ENCODE results near the gene RCAN2. TPM values are rescaled to one million over a fixed set of nuclear protein-coding genes. Genes with fewer than 3 reads are reported as not detected.

The RCAN2 gene
- total RNA-seq, 2 experiments from 2014 or later = 4.3 to 5.4 TPM

DNA sequence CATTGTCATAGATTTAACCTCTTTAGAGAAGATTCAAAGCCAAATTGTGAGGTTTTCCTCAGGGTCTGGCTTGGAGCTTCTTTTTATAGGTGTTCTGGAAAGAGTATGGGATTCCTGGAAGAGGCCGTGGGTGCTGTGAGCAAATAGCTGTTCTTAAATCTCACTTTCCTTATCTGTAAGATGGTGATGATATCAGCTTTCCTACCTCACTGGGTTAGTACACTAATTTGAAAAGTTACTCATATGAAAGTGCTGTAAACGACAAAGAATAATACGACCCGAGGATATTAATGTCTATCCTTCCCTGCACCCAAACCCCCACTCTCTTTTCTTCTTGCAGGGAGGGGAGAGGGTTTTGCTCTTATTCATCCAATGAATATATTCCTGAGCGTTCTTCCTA, 203.6 kb downstream of the RCAN2 start:
- Mint-ChIP-seq H3K4me1 (ENCODE audit: low read depth) (peaks cover 18% of the 10 kb centered on the region), H3K27ac (peak overlapping the region; percentile 6), H3K27me3 (peaks cover 15% of the 10 kb centered on the region), H3K36me3 (no peaks in the 10 kb centered on the region), H3K4me3 (no peak overlapping the region), H3K9me3 (no peaks in the 10 kb centered on the region)
- POLR2A ChIA-PET = no interaction called here
- DNase-seq = peak; percentile 25
- CTCF ChIA-PET = interaction anchor here (1.3 kb wide), 1 partner anchor 197 kb away, joined by 3 read pairs; no protein-coding TSS in a partner anchor
- intact Hi-C loops (cut with micrococcal nuclease) = loop anchor here (5.0 kb wide), 1 partner anchor 40 kb away; no protein-coding TSS in a partner anchor

DNA sequence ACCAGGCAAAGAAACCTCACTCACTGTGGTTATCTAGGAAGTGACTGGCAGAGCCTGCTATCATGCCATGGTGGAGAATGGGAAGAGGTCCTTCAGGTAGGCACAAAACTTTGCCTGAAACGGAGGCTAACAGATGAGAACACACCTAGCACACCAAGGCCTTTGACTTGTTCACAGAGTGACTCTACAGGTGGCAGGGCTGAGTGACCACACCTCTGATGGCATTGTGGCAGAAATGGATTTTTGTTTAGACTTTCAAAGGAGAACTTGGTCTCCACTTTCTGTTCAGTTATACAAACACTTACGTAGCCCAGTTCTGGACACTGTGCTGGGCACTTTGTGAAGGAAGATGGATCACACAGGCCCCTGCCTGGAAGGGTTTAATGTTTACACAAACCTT, 204.2 kb downstream of the RCAN2 start:
- CTCF ChIA-PET = no interaction called here
- Mint-ChIP-seq H3K4me1 (ENCODE audit: low read depth) (peaks cover 18% of the 10 kb centered on the region), H3K27ac (peak overlapping the region; percentile 6), H3K9me3 (no peaks in the 10 kb centered on the region), H3K36me3 (no peaks in the 10 kb centered on the region), H3K4me3 (no peak overlapping the region), H3K27me3 (peaks cover 15% of the 10 kb centered on the region)
- DNase-seq = no peak
- intact Hi-C loops (cut with micrococcal nuclease) = loop anchor here (5.0 kb wide), 1 partner anchor 40 kb away; no protein-coding TSS in a partner anchor
- POLR2A ChIA-PET = no interaction called here

DNA sequence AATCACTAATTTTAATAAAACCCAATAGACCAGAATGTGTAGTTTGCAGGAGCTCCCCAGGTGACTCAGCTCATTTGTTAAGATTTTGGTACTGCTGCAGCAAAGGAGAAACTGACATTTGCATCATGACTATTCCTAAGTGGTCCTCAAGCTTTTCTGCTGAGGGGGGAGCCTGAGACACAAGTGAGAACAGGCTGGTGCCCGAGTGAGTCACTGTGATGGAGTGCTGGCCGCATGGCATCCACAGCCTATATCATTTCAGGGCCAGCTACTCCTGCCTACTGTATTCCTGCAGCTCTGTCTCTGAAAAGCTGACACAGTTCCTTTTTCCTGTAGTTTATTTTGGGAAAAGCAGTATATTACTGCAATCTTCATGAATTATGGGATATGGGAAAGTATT, 206.8 kb downstream of the RCAN2 start:
- no peak overlapping the region for H3K4me3 Mint-ChIP-seq
- DNase-seq = no peak
- no peaks in the 10 kb centered on the region for H3K9me3 Mint-ChIP-seq
- ChIA-PET POLR2A (no interaction called here), CTCF (interaction anchor here (1.2 kb wide), 1 partner anchor 194 kb away, joined by 3 read pairs; no protein-coding TSS in a partner anchor)
- intact Hi-C loops (cut with micrococcal nuclease) = no loop called here
- H3K36me3 Mint-ChIP-seq = no peaks in the 10 kb centered on the region
- H3K27ac Mint-ChIP-seq = no peak overlapping the region
- H3K27me3 Mint-ChIP-seq = peaks cover 10% of the 10 kb centered on the region
- peaks cover 18% of the 10 kb centered on the region for H3K4me1 Mint-ChIP-seq (ENCODE audit: low read depth)

DNA sequence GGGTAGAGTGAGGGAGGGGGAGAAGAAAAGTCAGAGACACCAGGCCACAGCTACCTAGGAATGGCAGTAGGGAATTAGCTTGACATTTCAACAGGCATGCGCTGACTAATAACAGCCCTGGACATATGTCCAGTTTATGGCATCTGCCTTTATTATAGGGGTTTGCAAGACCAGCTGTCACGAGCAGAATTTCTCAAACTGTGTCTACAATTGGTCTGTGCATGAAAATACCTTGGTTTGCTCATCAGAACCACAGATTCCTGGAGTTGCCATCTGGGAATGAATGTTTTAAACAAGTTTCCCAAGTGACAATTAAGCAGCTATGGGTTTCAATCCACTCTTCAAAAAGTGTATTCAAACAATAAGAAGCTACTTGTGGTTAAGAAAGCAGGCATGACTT, 210.1 kb downstream of the RCAN2 start:
- POLR2A ChIA-PET = no interaction called here
- Mint-ChIP-seq H3K27me3 (peaks cover 6% of the 10 kb centered on the region), H3K9me3 (no peaks in the 10 kb centered on the region), H3K4me3 (no peak overlapping the region), H3K4me1 (ENCODE audit: low read depth) (no peaks in the 10 kb centered on the region), H3K27ac (no peak overlapping the region), H3K36me3 (no peaks in the 10 kb centered on the region)
- no peak for DNase-seq
- CTCF ChIA-PET = no interaction called here
- intact Hi-C loops (cut with micrococcal nuclease) = no loop called here

DNA sequence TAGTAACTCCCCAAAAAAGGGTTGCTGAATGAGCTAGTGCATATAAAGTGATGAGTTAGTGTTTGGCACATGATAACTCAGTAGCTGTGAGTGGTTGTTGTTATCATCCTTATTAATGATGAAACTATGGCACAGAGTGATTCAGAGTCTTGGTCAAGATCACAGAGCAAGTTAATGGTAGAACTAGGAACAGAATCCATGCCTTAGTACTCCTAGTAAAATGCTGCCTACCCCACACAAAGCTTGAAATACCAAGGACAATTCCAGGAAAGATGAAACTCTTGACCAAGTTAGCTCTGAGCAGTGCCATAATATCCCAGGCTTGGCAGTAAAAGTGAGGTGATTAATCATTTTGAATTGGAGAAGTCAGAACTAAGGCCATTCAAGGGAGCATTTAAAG, 211.4 kb downstream of the RCAN2 start:
- Mint-ChIP-seq H3K4me3 (no peak overlapping the region), H3K36me3 (no peaks in the 10 kb centered on the region), H3K4me1 (ENCODE audit: low read depth) (no peaks in the 10 kb centered on the region), H3K27ac (no peak overlapping the region), H3K9me3 (no peaks in the 10 kb centered on the region), H3K27me3 (peaks cover 9% of the 10 kb centered on the region)
- ChIA-PET POLR2A (no interaction called here), CTCF (interaction anchor here (1.5 kb wide), 1 partner anchor 131 kb away, joined by 3 read pairs; no protein-coding TSS in a partner anchor)
- intact Hi-C loops (cut with micrococcal nuclease) = no loop called here
- no peak for DNase-seq

DNA sequence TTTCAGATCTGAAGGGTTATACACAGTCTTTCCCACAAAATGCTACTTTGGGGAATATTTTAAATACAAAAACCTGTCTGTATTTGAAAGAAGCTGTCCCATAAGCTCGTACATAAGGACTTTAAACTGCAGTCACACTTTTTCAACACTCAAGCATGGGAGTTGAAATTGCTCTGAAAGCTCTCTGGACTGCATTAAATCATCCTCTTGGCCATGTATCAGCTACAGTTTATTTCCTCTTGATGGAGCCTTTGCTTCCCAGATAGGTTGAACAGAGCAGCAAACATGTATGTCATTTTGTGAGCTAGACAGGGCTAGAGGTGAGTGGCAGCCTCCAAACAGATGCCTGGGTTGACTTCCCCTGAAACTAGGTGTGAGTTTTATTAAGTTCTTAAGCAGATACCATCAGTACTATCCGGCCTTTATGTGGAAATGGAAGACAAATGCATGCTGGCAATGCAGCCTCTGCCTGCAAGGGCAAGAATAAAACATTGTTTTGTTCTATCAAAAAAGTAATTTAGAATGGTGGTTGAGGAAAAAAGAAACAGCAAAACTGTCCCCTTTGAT, 214.6 kb downstream of the RCAN2 start:
- Mint-ChIP-seq H3K27ac (no peak overlapping the region), H3K9me3 (no peaks in the 10 kb centered on the region), H3K27me3 (peaks cover 12% of the 10 kb centered on the region), H3K4me1 (ENCODE audit: low read depth) (no peaks in the 10 kb centered on the region), H3K4me3 (no peak overlapping the region), H3K36me3 (no peaks in the 10 kb centered on the region)
- no peak for DNase-seq
- CTCF ChIA-PET = interaction anchor here (1.1 to 1.4 kb wide), 2 partner anchors 56 to 133 kb away, joined by 3 read pairs; no protein-coding TSS in a partner anchor
- intact Hi-C loops (cut with micrococcal nuclease) = no loop called here
- POLR2A ChIA-PET = no interaction called here

DNA sequence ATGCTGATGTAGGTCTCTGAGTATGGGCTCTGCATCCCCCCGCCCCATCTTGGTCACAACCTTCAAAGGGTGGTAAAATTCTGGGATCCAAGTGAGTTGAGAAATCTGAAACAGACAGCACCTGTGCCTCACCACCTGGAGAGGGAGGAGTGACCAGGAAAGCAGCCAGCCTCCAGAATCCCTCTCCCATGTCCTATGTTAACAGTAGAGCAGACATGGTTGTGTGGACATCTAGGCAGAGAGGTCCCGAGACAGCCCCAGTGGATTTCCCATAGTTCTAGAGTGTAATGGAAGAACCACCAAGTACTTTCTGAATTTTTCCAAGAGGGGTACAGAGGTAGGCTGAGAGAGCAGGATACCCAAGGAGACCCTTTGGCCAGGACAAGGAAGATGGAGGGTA, 216.7 kb downstream of the RCAN2 start:
- H3K4me3 Mint-ChIP-seq = no peak overlapping the region
- no peak overlapping the region for H3K27ac Mint-ChIP-seq
- ChIA-PET CTCF (no interaction called here), POLR2A (no interaction called here)
- H3K9me3 Mint-ChIP-seq = no peaks in the 10 kb centered on the region
- peaks cover 12% of the 10 kb centered on the region for H3K27me3 Mint-ChIP-seq
- DNase-seq = no peak
- intact Hi-C loops (cut with micrococcal nuclease) = no loop called here
- H3K4me1 Mint-ChIP-seq (ENCODE audit: low read depth) = no peaks in the 10 kb centered on the region
- no peaks in the 10 kb centered on the region for H3K36me3 Mint-ChIP-seq

DNA sequence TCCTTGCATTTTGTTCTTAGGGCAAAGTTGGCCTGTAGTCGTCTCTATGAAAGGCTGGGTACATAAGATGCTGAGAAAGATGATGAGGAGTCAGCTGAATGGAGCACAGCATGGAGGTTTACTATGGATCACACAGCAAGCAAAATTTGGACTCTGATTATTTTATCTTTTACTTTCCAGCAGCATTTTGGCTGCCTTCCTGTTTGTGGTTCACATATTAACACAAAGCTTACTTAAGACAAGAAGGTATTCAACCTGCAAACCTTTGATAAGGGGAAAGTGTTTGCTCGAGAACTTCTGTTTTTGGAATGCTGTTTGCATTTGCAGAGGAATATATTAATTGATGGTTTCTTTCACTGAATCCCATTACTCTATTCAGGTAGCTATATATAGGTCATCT, 217.3 kb downstream of the RCAN2 start:
- Mint-ChIP-seq H3K36me3 (no peaks in the 10 kb centered on the region), H3K4me1 (ENCODE audit: low read depth) (no peaks in the 10 kb centered on the region), H3K27me3 (peaks cover 12% of the 10 kb centered on the region), H3K27ac (no peak overlapping the region), H3K4me3 (no peak overlapping the region), H3K9me3 (no peaks in the 10 kb centered on the region)
- ChIA-PET CTCF (interaction anchor here (0.6 kb wide), 1 partner anchor 131 kb away, joined by 5 read pairs; no protein-coding TSS in a partner anchor), POLR2A (no interaction called here)
- no peak for DNase-seq
- intact Hi-C loops (cut with micrococcal nuclease) = no loop called here

DNA sequence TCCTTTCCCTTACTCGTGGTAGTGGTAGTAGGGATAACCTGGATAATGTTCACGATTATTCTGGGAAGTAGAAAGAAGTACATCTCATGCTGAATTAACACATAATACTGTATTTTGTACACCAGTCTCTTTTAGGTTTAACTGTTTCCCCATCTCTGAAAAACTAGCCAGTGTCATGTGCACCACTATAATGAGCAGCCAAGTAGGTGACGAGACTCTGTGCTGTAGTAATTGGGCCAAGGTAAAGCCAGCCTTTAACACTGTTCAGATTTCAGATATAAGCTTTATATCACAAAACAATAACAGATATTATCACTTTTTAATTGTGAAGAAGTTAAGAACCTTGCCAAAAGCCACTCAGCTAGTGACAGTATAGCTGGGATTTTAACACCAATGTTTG, 219.5 kb downstream of the RCAN2 start:
- Mint-ChIP-seq H3K27ac (no peak overlapping the region), H3K27me3 (peaks cover 8% of the 10 kb centered on the region)

DNA sequence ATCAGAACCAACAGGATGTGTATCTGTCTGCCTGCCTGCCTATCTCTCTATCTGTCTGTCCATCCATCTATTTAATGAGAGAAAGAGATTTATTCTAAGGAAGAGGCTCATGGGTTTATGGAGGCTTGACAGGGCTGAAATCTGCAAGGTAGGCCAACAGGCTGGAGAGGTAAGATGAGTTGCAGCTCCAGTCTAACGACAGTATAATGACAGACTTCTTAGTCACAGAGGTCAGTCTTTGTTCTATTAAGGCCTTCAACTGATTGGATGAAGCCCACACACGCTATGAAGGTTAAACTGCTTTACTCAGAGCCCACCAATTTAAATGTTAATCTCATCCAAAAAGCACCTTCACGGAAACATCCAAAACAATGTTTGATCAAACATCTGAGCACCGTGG, 220.1 kb downstream of the RCAN2 start:
- Mint-ChIP-seq H3K36me3 (no peaks in the 10 kb centered on the region), H3K9me3 (no peaks in the 10 kb centered on the region), H3K4me3 (no peak overlapping the region), H3K27ac (no peak overlapping the region), H3K27me3 (peaks cover 6% of the 10 kb centered on the region), H3K4me1 (ENCODE audit: low read depth) (no peaks in the 10 kb centered on the region)
- POLR2A ChIA-PET = no interaction called here
- CTCF ChIA-PET = interaction anchor here (0.8 kb wide), 1 partner anchor 22 kb away, joined by 3 read pairs; no protein-coding TSS in a partner anchor
- no peak for DNase-seq
- intact Hi-C loops (cut with micrococcal nuclease) = no loop called here

More for the DNA sequence above, 219.5 kb downstream of the RCAN2 start:
- Mint-ChIP-seq H3K4me1 (ENCODE audit: low read depth) (no peaks in the 10 kb centered on the region), H3K36me3 (no peaks in the 10 kb centered on the region), H3K9me3 (no peaks in the 10 kb centered on the region), H3K4me3 (no peak overlapping the region)
- intact Hi-C loops (cut with micrococcal nuclease) = no loop called here
- POLR2A ChIA-PET = no interaction called here
- CTCF ChIA-PET = interaction anchor here (0.8 kb wide), 1 partner anchor 22 kb away, joined by 3 read pairs; no protein-coding TSS in a partner anchor
- no peak for DNase-seq

DNA sequence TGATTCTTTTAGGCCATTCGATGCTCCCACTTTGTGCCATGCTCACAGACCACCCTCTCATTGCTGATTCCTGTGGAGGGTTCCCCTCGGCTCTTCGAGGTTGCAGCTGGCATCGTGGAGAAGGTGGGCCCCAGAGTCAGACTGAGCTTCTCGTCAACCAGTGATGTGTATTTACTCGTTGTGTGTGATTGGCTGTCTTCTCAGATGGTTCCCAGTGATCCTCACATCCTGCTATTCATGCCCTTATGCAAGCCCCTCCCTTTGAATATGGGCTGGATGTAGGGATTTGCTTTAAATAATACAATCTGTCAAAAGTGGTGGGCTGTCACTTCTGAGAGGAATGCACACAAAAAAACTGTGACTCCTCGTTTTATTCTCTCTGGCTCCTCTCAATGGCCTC, 220.9 kb downstream of the RCAN2 start:
- DNase-seq = no peak
- H3K27ac Mint-ChIP-seq = no peak overlapping the region
- CTCF ChIA-PET = interaction anchor here (0.5 kb wide), 1 partner anchor 55 kb away, joined by 3 read pairs; no protein-coding TSS in a partner anchor
- intact Hi-C loops (cut with micrococcal nuclease) = no loop called here
- POLR2A ChIA-PET = no interaction called here
- H3K4me1 Mint-ChIP-seq (ENCODE audit: low read depth) = no peaks in the 10 kb centered on the region
- no peaks in the 10 kb centered on the region for H3K36me3 Mint-ChIP-seq
- no peak overlapping the region for H3K4me3 Mint-ChIP-seq
- peaks cover 2% of the 10 kb centered on the region for H3K27me3 Mint-ChIP-seq
- no peaks in the 10 kb centered on the region for H3K9me3 Mint-ChIP-seq

DNA sequence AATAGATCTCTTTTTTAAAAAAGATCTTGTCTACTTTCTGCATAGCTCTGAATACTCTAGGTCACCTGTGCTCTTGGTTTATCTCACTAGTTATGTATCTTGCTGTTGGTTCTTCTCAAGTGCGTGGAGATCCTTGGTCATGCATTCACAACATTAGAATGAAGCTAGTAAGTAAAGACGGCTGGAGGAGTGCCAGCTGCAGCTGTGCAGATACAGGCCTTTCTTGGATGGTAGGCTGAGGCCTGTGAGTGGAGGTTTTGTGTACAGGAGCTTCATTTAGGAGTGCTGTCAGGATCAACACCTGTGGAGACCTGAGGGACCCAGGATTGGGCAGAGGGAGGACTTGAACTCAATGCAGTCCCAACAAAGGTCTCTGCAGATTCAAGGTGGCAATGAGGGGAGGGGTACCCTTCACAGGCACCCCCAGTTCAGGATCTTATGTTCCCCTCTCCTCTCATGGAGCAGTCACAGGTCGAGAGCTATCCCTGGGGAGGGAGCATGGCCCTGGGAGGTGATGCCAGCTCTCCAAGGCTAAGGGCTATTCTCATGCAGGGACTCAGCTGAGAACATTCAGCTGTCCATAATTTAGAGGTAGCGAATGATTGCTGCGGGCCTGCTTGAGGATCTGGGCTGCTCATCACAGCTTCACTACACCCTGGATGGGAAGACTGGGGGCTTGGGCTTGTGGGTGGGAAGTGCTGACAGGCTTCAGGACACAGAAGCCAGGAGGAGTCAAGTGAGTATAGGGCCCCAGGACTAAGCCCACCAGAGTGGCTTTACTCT, 221.6 kb downstream of the RCAN2 start:
- peaks cover 2% of the 10 kb centered on the region for H3K27me3 Mint-ChIP-seq
- H3K27ac Mint-ChIP-seq = no peak overlapping the region
- no peaks in the 10 kb centered on the region for H3K4me1 Mint-ChIP-seq (ENCODE audit: low read depth)
- ChIA-PET POLR2A (no interaction called here), CTCF (interaction anchor here (0.5 kb wide), 1 partner anchor 55 kb away, joined by 3 read pairs; no protein-coding TSS in a partner anchor)
- no peak for DNase-seq
- no peaks in the 10 kb centered on the region for H3K9me3 Mint-ChIP-seq
- H3K4me3 Mint-ChIP-seq = no peak overlapping the region
- intact Hi-C loops (cut with micrococcal nuclease) = no loop called here
- H3K36me3 Mint-ChIP-seq = no peaks in the 10 kb centered on the region

All from activated CD4-positive, alpha-beta memory T cell treated with anti-CD3 and anti-CD28 coated beads for 36 hours (primary cell).